GM21619 (cell line): Measurements from ENCODE around the gene DST.

Experiments used
- ATAC-seq: cut with Tn5 transposase; IDR thresholded peaks from one replicate; pipeline ENCODE4 v1.9.1; 2021; ENCODE audit not compliant: unreplicated experiment

The DST gene

DNA sequence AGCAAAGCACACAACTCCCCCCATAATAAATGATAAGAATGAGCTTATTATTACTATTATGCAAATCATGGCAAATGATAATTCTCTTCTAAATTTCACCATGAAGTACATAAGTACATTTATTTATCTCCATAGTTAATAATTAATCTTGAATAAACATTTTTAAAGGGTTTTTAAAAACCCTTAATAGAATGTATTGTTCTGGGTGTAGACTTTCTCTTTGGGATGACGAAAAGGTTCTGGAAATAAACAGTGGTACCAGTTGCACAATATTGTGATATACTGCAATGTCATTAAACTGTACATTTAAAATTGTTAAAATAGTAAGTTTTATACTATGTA is 18.0 kb downstream of the DST start:
- no peak for ATAC-seq

DNA sequence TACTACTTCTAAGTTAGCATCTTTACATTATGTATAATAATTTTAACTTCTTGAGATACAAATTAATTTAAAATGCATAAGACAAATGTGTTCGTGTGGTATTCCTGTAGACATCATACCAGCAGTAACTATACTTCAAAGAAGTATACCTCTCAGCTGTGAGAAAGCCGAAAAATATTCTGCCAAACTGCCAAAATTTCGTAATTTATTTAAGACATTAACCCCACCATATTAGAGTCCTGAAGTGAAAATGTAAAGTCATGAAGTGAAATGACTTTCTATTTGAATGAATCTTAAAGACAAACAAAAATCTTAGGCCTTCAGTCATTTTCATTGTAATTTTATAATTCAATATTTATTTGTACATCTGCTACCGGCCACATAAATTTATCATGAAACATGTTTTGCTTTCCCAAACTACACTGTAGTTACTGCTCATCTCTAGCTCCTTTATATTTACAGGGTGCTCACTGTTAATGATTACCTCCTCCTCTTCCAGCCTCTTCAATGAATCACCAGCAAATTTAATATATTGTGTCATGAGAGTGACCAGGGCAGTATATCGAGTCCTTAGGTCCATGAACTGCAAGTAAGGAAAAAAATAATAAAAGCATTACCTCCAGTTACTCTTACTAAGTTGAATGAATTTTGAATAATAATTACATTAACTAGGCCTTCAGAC is 18.5 kb downstream of the DST start:
- no peak for ATAC-seq

DNA sequence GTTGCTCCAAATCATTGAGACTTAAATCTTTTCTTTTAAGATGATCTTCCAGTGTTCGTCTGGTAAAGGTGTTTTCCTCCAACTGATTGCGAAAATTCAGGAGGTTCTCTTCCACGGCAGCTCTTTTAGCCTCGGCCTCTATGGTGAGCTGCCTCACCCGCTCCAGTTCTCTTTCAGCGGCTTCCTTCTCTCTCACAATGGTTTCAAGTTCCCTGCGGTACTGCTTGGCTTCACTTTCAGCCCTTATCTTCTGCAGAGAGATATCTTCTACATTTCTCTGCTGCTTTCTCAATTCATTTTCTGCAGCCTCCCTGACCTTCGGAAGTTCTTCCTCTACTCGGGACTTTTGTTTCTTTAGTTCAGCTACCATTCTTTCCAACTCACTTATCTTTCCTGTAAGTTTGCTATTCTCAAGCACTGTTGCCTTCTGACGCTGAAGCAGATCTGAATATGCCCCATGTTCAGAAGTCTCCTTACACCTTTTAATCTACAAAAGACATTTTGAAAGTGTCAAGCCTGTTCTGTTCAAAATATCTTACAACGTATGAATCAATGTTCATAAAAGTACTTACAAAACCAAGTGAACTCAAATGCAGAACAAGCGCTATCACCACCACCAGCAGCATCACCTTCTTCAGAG is 22.3 kb downstream of the DST start:
- no peak for ATAC-seq

DNA sequence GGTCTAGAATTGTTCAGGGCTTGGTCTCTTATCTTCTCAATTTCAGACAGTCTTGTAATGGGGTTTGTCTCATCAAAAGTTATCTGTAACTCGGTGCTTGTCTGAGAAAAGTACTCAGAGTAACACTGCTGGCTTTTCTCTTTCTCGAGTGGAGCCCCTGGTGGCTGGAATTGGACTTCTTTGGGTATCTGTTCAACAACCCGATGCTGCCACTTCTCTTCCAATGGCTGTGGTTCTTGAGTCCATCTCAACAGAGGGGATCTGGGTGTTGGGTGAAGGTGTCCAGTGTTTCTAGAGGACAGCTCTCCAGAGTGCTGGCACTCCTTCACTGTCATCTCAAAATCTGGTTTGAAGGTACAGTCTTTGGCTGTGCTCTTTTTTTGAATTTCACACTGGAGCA is 24.6 kb downstream of the DST start:
- no peak for ATAC-seq

DNA sequence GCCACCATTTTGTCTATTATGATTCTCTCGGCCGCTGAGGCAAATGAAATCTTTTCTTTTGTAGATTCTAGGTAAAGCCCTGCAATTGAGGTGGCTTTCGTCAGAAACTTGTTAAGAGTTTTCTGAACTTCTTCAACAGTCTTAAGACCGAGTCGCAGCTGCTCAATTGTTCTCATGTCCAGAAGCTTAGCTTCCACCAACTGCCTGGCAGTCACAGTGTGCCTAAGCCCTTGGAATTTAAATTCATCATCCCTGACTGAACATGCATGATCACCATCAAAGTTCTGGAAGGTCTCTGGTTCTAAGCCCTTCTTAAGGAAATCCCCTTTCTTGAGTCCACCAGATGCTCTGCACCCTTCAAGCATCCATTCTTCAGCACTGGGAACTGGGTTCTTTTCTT is 25.7 kb downstream of the DST start:
- no peak for ATAC-seq

DNA sequence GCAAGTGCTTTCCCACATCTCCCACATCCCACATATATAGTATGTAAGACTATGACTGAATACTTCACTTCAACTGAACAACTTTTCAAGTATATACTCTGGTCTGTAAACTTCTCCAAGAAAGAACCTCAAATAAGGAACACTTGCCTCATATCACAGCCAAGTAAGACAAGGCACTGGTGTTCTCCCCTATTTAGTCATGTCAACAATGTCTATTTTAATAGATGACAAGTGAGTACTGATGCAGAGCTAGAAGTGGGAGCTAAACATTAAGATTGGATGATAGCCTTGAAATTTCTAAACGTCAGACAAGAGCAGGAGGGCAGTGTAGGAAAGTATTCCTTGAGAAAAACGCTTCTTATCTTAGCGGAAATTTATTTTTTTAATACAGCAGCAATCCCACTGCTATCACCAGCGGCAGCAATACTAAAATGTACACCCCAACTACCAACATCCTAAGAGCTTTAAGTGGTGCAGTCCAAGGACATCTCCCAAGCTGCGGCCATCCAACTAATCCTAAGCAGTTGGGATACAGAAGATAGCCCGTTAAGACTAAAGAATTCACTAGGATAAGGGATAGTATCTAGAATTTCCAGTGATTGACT is 29.3 kb downstream of the DST start:
- ATAC-seq = no peak

DNA sequence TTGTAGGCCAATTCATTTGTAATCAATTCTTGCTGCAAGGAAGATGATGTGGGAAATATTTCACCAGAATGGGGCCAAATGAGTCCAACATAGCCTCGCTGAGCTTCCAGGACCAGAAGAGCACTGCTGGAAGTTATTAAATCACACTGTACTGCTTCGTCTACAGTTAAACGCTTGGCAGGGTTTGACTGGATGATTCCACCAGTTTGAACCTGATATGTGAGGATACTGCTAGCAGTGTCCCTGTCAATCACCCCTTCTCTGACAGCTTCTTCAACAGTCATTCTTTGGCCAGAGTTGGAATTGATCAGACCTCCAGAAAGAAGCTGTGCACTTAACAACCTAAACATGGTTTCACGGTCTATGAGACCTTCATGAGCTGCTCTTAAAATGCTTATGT is 34.4 kb downstream of the DST start:
- ATAC-seq = no peak

DNA sequence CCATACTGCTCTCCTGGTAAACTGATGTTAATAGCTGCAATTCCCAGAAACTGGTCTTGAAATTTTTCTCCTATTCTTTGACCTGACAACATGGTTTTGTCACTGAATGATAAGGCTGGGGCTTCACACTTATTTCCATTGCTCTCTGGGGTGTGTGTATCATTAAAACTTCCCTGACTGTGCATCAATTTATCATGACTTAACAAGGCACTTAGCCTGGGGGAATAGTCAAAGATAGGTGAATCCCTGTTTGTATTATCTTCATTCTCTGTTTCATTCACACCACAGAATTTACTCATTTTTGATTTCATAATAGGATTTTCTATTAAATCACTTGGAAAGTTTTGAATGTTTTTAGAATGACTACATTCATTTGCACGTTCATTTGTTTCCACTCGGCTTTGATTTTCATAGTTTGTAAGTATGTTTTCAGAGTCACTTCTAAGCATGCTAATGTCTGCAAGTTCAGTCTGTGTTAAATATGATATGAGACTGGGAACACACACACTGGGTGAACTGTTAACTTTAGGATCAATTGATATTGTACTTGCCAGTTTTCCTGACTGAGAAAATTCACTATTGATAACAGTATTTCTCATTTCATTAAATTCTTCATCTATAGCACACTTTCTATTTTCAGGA is 35.5 kb downstream of the DST start:
- no peak for ATAC-seq

DNA sequence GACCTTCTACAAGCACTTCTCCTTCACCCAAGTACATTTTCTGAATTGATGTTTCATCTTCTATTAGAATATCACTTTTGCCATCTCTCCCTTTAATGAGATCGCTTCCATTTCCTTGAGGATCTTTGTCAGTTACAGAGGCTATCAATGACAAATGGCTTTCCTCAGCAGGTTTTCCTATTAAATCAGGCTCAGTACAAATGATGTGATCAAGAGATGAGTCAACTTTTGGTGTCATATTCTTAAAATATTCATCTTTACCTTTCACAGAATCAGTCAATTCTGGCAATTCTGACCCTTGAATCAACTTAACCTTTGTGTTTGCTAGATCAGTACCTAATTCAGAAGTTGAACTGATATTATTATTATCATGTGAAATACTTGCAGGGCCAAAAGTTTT is 37.3 kb downstream of the DST start:
- no peak for ATAC-seq

DNA sequence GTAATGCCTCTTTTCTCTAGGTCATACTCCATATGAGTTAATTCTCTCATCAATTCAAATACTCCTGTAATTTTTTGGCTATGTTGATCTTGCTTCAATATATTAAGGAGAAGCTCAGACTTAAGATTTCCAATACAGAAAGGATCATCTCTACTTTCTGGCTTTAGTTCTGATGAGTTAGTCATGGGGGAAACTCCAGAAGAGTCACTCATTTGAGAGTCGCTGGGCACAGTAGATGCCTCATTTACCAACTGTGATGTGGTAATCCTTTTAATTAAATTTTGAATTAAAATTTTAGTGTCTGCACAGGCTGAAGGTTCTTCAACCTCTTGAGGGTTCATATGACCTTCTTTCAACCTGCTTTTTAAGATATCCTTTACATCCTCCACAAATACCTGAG is 38.5 kb downstream of the DST start:
- no peak for ATAC-seq

DNA sequence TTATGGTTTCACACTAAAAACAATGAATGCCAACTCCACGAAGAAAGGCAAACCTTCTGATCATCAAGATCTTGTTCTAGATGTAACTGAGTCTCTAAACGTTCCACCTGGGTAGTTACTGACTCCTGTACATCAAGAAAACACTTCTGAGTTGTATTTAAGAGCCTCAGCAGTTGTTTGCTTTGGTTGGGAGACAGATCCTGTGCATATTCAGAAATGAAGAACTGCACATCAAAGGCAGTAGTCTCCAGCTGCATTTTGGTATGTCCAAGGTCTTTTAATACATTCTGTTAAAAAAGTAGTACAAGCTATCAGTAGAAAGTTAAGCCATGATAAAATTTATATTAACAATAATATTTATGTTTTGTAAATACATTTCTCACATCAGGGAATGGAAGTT is 41.3 kb downstream of the DST start:
- ATAC-seq = no peak

DNA sequence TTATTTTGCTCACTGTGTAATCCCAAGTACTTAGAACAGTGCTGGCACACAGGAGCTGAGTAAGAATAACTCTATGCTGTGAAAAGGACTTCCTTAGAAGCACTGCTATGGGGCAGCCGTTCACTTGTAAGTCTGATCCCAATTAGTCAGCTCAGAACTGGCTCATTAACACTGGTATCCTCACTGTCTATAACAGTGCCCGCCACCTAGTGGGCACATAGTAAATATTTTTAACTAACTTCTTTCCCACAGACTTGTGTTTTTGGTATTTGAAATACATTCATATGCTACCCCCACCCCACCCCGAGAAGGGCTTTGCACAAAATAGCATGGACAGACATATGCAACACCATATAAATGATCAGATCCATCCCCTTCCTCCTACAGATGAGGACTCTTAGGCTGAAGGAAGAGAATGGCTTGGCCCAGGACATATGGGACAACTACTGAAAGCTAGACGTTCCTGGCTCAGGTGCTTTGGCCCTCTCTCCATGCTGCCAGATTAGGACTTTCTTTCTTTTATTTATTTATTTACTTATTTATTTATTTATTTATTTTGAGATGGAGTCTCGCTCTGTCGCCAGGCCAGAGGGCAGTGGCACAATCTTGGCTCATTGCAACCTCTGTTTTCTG is 47.1 kb downstream of the DST start:
- peak; percentile 25 for ATAC-seq

DNA sequence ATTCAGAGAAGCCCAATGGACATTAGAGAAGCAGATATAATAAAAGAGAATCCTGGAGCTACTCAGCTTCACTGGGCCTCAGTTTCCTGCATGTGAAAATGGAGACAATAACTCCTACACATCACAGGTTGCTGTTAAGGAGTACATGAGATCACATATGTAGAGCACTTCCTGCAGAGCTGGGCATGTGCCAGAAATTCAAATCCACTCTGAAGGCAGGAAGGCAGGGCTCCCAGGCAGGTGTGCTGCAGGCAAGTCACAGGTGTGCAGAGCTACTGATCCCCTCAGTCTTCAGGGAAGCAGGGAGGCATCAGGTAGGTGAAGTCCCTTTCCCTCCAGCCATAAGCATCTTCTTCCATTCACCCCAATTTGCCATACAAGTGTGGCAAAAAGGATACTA is 48.0 kb downstream of the DST start:
- ATAC-seq = no peak

DNA sequence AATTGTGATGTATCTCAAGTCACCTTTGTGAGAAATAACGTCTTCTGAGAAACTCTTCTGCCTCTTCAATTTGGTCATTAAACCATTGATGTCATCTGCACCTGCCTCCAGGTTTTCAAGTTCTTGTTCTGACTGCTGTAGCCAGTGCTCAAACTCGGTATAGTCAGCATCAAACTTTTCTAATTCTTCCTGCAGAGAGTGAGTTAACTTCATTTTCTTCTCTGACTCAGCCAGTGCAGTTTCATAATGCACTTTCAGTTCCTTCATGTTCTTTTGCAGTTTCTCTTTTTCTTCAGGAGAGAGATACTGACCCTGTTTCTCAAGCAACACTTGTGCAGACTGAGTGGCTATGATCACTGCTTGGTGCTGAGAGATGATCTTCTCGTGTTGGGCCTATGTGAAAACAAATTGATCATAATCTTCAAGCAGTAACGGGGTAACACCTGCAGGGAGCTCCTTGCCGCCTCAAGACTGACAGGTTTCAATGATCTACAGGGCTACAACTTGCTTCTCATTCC is 48.8 kb downstream of the DST start:
- peak; percentile 96 for ATAC-seq

DNA sequence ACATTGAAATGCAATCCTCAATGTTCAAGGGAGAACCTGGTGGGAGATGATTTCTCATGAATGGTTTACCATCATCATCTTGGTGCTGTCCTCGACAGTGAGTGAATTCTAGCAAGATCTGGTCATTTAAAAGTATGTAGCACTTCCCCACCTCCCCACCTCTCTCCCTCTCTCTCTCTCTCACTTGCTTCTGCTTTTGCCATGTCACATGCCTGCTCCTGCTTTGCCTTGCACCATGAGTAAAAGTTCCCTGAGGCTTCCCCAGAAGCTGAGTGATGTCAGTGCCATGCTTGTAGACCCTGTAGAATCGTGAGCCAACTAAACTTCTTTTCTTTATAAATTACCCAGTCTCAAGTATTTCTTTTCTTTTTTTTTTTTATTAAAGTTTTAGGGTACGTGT is 60.5 kb downstream of the DST start:
- no peak for ATAC-seq

DNA sequence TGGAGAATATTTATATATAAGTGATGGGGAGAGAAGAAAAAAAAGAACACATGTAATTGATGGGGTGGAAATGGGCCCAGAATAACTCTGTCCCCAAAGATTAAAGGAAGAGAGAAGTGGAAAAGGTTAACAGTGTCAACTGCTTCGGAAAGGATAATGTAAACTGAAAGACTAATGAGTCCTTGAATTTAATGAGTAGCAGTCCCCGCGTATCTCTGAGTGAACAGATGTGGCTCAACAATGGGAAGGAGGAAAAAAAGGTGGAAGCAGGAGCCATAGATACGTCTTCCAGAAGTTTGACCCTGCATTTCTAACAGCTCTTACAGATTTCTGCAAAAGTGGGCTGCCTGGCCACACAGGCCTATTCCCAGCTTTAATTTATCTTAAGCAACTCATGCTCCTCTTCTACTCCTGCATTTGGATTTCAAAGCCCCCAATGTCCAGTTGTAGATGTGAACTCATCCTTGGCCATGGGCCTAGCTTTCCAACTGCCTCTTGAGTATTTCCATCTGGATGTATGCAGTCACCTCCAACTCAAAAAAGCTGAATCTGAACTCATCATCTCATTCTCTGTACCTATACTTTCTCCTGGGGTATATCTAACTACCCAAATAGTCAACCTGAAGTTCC is 61.3 kb downstream of the DST start:
- no peak for ATAC-seq

DNA sequence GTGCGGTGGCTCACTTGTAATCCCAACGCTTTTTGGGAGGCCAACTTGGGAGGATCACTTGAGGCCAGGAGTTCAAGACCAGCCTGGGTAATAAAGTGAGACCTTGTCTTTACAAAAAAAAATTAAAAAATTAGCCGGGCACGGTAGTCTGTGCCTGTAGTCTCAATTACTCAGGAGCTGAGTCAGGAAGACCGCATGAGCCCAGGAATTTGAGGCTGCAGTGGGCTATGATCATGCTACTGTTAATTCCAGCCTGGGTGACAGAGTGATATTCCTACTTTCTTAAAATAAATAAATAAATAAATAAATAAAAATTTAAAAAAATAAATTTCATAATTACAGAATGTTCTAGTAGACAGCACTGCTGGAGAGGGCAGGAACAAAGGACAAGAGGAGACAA is 62.4 kb downstream of the DST start:
- ATAC-seq = no peak

DNA sequence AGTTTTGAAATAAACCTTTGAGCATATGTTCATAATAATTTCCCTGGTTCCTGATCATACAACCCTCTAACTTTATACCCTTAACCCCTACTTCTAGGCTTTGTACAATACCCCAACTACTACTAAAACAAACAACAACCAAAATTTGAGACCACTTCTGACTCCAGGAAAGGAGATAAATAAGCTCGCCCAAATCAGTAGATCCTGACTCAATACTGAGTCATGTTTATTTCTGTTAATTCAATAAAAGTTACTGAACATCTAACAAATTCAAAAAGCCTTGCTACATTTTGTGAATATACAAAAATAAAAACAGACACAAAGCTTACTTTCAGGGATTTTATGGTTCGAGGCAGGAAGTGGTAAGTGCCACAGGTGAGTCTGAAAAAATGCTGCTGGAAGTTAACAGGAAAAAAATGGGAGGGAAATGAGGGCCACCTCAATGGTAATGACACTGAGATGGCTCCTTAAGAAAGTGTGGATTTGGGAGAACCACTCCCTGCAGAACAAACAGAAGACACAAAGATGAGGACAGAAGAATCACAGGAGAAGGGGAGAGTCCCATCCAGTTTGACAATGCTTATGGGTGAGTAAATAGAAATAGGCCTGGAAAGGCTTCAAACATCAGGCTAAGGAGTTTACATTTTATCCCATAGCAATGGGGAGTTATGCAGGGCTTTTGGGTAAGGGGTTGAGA is 63.4 kb downstream of the DST start:
- no peak for ATAC-seq

DNA sequence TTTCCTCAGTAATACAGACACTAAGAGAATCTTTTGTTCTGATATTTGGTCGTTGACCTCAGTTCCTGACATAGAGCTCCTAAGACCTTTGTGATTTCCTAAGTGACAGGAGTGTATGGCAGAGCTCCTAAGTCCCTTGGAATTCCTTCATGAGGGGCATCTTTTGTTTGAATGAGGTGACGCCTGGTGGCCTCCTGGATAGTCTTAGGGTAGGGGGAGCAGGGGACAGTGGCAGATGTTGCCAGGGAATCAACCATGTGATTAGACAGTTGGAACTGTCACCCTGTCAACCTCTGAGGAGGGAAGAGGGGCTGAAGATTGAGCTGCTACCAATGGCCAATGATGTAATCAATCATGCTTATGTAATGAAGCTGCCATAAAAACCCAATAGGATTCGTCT is 67.0 kb downstream of the DST start:
- no peak for ATAC-seq

DNA sequence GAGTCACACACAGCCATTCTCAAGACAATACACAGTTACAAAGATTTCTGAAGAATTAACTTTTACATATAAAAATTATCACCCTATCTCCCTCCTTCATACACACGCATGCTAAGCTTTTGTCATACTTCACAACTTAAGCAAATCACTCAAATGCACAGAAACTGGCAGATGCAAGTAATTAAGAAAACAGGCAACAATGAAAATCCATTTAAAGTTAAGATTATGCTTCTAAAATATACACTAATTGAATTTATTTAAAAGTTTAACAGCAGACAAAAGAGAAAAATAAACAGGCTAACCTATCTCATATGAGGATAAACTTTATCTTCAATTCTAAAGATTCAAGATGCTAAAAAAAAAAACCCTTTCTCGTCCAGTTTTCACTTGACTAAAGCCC is 68.4 kb downstream of the DST start:
- no peak for ATAC-seq

DNA sequence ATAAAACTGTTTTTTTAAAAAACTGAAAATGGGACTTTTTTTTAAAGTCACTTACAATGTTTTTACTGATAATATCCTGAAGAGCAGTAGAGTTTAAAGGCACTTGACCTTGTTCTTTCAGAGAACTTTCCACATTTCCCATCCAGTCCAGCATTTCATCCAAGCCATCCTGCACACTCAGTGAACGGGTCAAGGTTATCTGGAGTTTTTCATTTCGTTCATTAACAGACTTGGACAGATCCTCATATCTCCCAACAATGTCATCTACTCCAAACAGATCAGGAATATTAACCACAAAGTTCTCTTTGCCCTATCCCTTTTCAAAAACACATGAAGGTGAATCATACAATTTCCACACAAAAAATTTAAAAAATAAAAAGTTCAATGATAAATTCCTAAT is 69.1 kb downstream of the DST start:
- no peak for ATAC-seq
